BJ (cell line): ENCODE data around the gene KIF17. TPM values are rescaled to one million over a fixed set of nuclear protein-coding genes. Genes with fewer than 3 reads are reported as not detected.

Experiments used
- CTCF ChIA-PET: fragments of 350-600 bp; formaldehyde crosslinking; extraction: SDS; loops from one replicate; lab custom pipeline; 2021; ENCODE audit warnings: antibody characterized with exemption, inconsistent platforms; lab: Yijun Ruan, JAX
- POLR2A ChIA-PET: fragments of 300-600 bp; sonication (Branson Sonifier 250); formaldehyde crosslinking; extraction: SDS; loops from one replicate; lab custom pipeline; 2021; ENCODE audit warnings: antibody characterized with exemption; lab: Charles Lee
- DNase-seq: peaks from one replicate; pipeline ENCODE4 v3.0.0-alpha.2; 2011; ENCODE audit warnings: low read depth
- H3K27me3 ChIP-seq: 2 replicates; pipeline ENCODE4 v1.6.0; 2011; ENCODE audit warnings: low read length; ENCODE audit not compliant: control insufficient read depth, insufficient read depth
- H3K36me3 ChIP-seq: 2 replicates; pipeline ENCODE4 v1.5.1; 2011; ENCODE audit warnings: low read length; ENCODE audit not compliant: control insufficient read depth, insufficient read depth
- H3K4me3 ChIP-seq: 2 replicates; pipeline ENCODE4 v1.5.1; 2011; ENCODE audit warnings: low read depth, mild to moderate bottlenecking, control low read depth, low read length
- polyA plus RNA-seq: library from polyadenylated mRNA; depleted of rRNA; stranded (reverse); fragments of >200 nt; gene quantifications from 2 replicates; pipeline ENCODE4 v1.2.3, GENCODE V29; 2011
- TF ChIP-seq, protein P1 (sequence below): IDR thresholded peaks from 2 replicates; pipeline ENCODE4 v1.5.1; 2011; ENCODE audit warnings: low read depth, mild to moderate bottlenecking, control low read depth, inconsistent platforms, low read length, moderate library complexity; ENCODE audit not compliant: insufficient read depth

KIF17 gene
- polyA plus RNA-seq, 1 experiment: 3.7 TPM

GRCh38 chr1:20724364-20725188 lies 6.8 kb upstream of the KIF17 start:
- Histone ChIP-seq H3K4me3 (no peak overlapping the region), H3K36me3 (no peaks in the 10 kb centered on the region), H3K27me3 (no peaks in the 10 kb centered on the region)
- DNase-seq: no peak
- TF ChIP-seq, protein P1, sequence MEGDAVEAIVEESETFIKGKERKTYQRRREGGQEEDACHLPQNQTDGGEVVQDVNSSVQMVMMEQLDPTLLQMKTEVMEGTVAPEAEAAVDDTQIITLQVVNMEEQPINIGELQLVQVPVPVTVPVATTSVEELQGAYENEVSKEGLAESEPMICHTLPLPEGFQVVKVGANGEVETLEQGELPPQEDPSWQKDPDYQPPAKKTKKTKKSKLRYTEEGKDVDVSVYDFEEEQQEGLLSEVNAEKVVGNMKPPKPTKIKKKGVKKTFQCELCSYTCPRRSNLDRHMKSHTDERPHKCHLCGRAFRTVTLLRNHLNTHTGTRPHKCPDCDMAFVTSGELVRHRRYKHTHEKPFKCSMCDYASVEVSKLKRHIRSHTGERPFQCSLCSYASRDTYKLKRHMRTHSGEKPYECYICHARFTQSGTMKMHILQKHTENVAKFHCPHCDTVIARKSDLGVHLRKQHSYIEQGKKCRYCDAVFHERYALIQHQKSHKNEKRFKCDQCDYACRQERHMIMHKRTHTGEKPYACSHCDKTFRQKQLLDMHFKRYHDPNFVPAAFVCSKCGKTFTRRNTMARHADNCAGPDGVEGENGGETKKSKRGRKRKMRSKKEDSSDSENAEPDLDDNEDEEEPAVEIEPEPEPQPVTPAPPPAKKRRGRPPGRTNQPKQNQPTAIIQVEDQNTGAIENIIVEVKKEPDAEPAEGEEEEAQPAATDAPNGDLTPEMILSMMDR: no peak
- POLR2A ChIA-PET: interaction anchor here (0.6 kb wide), 1 partner anchor 28 kb away, joined by 4 read pairs; no protein-coding TSS in a partner anchor
- CTCF ChIA-PET: interaction anchor here (1.5 kb wide), 1 partner anchor 9 kb away, joined by 5 read pairs; no protein-coding TSS in a partner anchor

- ChIA-PET CTCF (no interaction called here), POLR2A (interaction anchor here (0.6 kb wide), 1 partner anchor 27 kb away, joined by 4 read pairs; no protein-coding TSS in a partner anchor)
- Histone ChIP-seq H3K4me3 (no peak overlapping the region), H3K27me3 (no peaks in the 10 kb centered on the region), H3K36me3 (no peaks in the 10 kb centered on the region)
- TF ChIP-seq, protein P1: no peak
- no peak for DNase-seq
Observed at GRCh38 chr1:20723537-20724363, 5.9 kb upstream of the KIF17 start.

- no peak for DNase-seq
- TF ChIP-seq, protein P1: no peak
- Histone ChIP-seq H3K27me3 (no peaks in the 10 kb centered on the region), H3K4me3 (no peak overlapping the region), H3K36me3 (no peaks in the 10 kb centered on the region)
- CTCF ChIA-PET: no interaction called here
- POLR2A ChIA-PET: no interaction called here
Observed at GRCh38 chr1:20723159-20723536, 5.3 kb upstream of the KIF17 start.

DNA sequence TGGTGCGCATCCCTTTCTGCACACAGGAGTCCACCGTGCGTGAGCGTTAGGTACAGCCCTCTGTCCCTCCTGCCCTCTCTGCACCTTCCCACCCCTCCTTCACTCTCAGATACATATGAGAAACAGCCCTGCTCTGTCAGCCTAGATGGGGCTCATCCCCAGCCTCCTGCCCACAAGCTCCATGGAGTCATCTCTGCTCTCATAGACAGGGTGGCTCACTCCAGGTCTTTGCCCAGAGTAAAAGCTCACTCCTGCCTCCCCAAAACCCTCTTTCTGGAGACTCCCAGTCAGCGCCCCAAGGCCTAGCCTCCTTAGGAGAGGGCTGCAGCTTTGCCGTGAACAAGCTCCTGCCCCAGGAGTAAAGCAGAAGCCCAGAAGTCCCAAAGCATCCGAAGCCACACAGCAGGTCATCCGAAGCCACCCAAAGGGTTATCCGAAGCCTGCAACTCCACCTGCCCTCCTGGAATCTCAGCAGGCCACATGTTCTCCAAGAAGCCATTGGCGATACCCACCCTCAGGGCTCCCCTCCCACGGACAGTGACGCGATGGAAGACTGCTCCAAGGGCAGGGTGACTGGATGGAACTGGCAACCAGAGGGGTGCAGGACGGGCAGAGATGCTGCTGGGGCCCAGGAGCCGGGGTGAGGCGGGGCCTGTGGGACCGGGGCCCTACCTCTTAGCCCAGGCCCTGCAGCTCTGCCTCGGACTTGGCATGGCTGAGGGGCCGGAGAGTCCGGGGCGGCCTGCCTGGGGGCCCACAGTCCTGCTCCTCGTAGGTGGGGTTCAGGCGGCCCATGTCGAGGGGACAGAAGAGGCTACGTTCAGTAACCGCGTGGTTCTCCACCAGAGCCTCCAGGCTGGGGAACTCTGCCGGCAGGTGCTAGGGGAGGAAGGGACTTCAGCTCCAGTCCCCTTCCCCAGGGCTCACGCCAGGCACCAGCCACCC lies 3.6 kb upstream of the KIF17 start:
- no peaks in the 10 kb centered on the region for H3K27me3 ChIP-seq
- no peak overlapping the region for H3K4me3 ChIP-seq
- H3K36me3 ChIP-seq: no peaks in the 10 kb centered on the region
- DNase-seq: no peak
- CTCF ChIA-PET: interaction anchor here (1.9 to 2.1 kb wide), 2 partner anchors 12 to 24 kb away, joined by 4 to 7 read pairs; no protein-coding TSS in a partner anchor
- POLR2A ChIA-PET: no interaction called here
- TF ChIP-seq, protein P1: no peak
